Esophagus squamous epithelium (tissue), 4 donors: ENCODE measurements around the gene TSR2.

Source experiments
- POLR2A ChIP-seq, 4 donors: fragments of 450-650 bp; IDR thresholded peaks; one replicate each; pipeline ENCODE4 v1.6.1; 2017; ENCODE audit warnings: antibody characterized with exemption in 4 of 4, mild to moderate bottlenecking in 4 of 4, moderate library complexity in 3 of 4
- TF ChIP-seq, protein P1 (sequence below), 6 experiments: fragments of 450-650 bp in 4 of 6; fragments of 200-600 bp in 2 of 6; sonication (generic) in 2 of 6; IDR thresholded peaks; one replicate each; pipeline ENCODE4 v1.5.1; 2016 to 2019; ENCODE audit warnings: antibody characterized with exemption in 6 of 6, mild to moderate bottlenecking in 4 of 6, moderate library complexity in 4 of 6

- TF ChIP-seq, protein P1, sequence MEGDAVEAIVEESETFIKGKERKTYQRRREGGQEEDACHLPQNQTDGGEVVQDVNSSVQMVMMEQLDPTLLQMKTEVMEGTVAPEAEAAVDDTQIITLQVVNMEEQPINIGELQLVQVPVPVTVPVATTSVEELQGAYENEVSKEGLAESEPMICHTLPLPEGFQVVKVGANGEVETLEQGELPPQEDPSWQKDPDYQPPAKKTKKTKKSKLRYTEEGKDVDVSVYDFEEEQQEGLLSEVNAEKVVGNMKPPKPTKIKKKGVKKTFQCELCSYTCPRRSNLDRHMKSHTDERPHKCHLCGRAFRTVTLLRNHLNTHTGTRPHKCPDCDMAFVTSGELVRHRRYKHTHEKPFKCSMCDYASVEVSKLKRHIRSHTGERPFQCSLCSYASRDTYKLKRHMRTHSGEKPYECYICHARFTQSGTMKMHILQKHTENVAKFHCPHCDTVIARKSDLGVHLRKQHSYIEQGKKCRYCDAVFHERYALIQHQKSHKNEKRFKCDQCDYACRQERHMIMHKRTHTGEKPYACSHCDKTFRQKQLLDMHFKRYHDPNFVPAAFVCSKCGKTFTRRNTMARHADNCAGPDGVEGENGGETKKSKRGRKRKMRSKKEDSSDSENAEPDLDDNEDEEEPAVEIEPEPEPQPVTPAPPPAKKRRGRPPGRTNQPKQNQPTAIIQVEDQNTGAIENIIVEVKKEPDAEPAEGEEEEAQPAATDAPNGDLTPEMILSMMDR (IDR thresholded peaks at IDR 0.05) = no peak
- no peak for TF ChIP-seq POLR2A (IDR thresholded peaks at IDR 0.05)
Measured at GRCh38 chrX:54482839-54483593, 42.8 kb downstream of the TSR2 start.
